CD14-positive monocyte (primary cell): ENCODE measurements around the gene BCL2L14. TPM values are rescaled to one million over a fixed set of nuclear protein-coding genes. Genes with fewer than 3 reads are reported as not detected.

Experiments
- DNase-seq, 3 donors: peaks; one replicate each; pipeline ENCODE4 v3.0.0-alpha.2; 2011 to 2022
- H2AFZ ChIP-seq: 2 replicates; pipeline ENCODE4 v1.6.0; 2012; ENCODE audit warnings: mild to moderate bottlenecking, low read depth, low read length, inconsistent platforms; ENCODE audit not compliant: insufficient read depth, poor library complexity, severe bottlenecking
- H3K27ac ChIP-seq, 2 donors: 1 replicate in 1 of 2; 2 replicates in 1 of 2; pipeline ENCODE4 v1.5.1; 2012 to 2013; ENCODE audit warnings: low read length in 2 of 2, control low read depth in 1 of 2, inconsistent platforms in 1 of 2, low read depth in 1 of 2, mild to moderate bottlenecking in 1 of 2
- H3K27me3 ChIP-seq, 2 donors: one replicate each; pipeline versions ENCODE4 v1.6.0 to v1.6.1; 2011 to 2013; ENCODE audit warnings: low read length in 2 of 2; ENCODE audit not compliant: control insufficient read depth in 2 of 2, insufficient read depth in 2 of 2
- H3K36me3 ChIP-seq, 2 donors: replicated peaks in 1 of 2; 1 replicate in 1 of 2; 2 replicates in 1 of 2; pipeline versions ENCODE4 v1.5.1 to v1.6.1; 2012 to 2013; ENCODE audit warnings: low read length in 2 of 2, control low read depth in 1 of 2, inconsistent platforms in 1 of 2, mild to moderate bottlenecking in 1 of 2; ENCODE audit not compliant: insufficient read depth in 2 of 2, control insufficient read depth in 1 of 2
- H3K4me1 ChIP-seq, 2 donors: 1 replicate in 1 of 2; 2 replicates in 1 of 2; pipeline versions ENCODE4 v1.5.1 to v1.6.1; 2012 to 2013; ENCODE audit warnings: low read length in 2 of 2, control low read depth in 1 of 2, inconsistent platforms in 1 of 2, mild to moderate bottlenecking in 1 of 2, moderate library complexity in 1 of 2; ENCODE audit not compliant: insufficient read depth in 2 of 2, control insufficient read depth in 1 of 2
- H3K4me2 ChIP-seq: replicated peaks from 2 replicates; pipeline ENCODE3; 2012; ENCODE audit warnings: low read length, moderate library complexity, mild to moderate bottlenecking; ENCODE audit not compliant: poor library complexity, severe bottlenecking; ENCODE audit errors: extremely low read depth
- H3K4me3 ChIP-seq, 3 experiments: fragments of 200-600 bp in 1 of 3; sonication (generic) in 1 of 3; replicated peaks in 1 of 3; 1 replicate in 2 of 3; 2 replicates in 1 of 3; pipeline ENCODE4 v1.5.1; 2011 to 2013; ENCODE audit warnings: low read length in 3 of 3, mild to moderate bottlenecking in 3 of 3, control low read depth in 2 of 3, low read depth in 2 of 3, inconsistent platforms in 1 of 3, moderate library complexity in 1 of 3
- H3K79me2 ChIP-seq: 2 replicates; pipeline ENCODE4 v1.6.0; 2012; ENCODE audit warnings: mild to moderate bottlenecking, control low read depth, inconsistent platforms, low read length, moderate library complexity; ENCODE audit not compliant: insufficient read depth
- H3K9ac ChIP-seq: 2 replicates; pipeline ENCODE4 v1.6.0; 2017; ENCODE audit warnings: low read length, mild to moderate bottlenecking; ENCODE audit not compliant: insufficient read depth, poor library complexity, severe bottlenecking
- H3K9me3 ChIP-seq, 2 donors: replicated peaks in 1 of 2; 1 replicate in 1 of 2; 2 replicates in 1 of 2; pipeline versions ENCODE4 v1.5.1 to v1.6.1; 2012 to 2013; ENCODE audit warnings: low read length in 2 of 2, control low read depth in 1 of 2; ENCODE audit not compliant: control insufficient read depth in 1 of 2, insufficient read depth in 1 of 2
- H4K20me1 ChIP-seq: 2 replicates; pipeline ENCODE4 v1.6.0; 2012; ENCODE audit warnings: mild to moderate bottlenecking, low read length, control low read depth, moderate library complexity; ENCODE audit not compliant: insufficient read depth
- H3K27ac Mint-ChIP-seq, 7 donors: one replicate each; pipeline ENCODE4 v1.8.0; 2020; ENCODE audit warnings: mild to moderate bottlenecking in 7 of 7, mixed read lengths in 7 of 7, moderate library complexity in 6 of 7, inconsistent platforms in 2 of 7
- H3K27me3 Mint-ChIP-seq, 3 donors: one replicate each; pipeline ENCODE4 v1.8.0; 2021 to 2022; ENCODE audit warnings: low read depth in 3 of 3, mild to moderate bottlenecking in 3 of 3, mixed read lengths in 3 of 3, moderate library complexity in 3 of 3, inconsistent platforms in 1 of 3
- H3K36me3 Mint-ChIP-seq, 2 donors: one replicate each; pipeline ENCODE4 v1.8.0; 2020; ENCODE audit warnings: mixed read lengths in 2 of 2, inconsistent platforms in 1 of 2, mild to moderate bottlenecking in 1 of 2
- H3K4me1 Mint-ChIP-seq: one replicate; pipeline ENCODE4 v1.8.0; 2020; ENCODE audit warnings: mild to moderate bottlenecking, mixed read lengths
- H3K4me3 Mint-ChIP-seq, 2 donors: one replicate each; pipeline ENCODE4 v1.8.0; 2020; ENCODE audit warnings: mild to moderate bottlenecking in 2 of 2, mixed read lengths in 2 of 2, moderate library complexity in 1 of 2
- H3K9me3 Mint-ChIP-seq, 7 donors: one replicate each; pipeline ENCODE4 v1.8.0; 2020 to 2022; ENCODE audit warnings: mixed read lengths in 7 of 7, mild to moderate bottlenecking in 6 of 7, moderate library complexity in 6 of 7, inconsistent platforms in 2 of 7
- CTCF ChIP-seq: fragments of 200-600 bp; IDR thresholded peaks from one replicate; pipeline ENCODE4 v1.8.0; 2022; ENCODE audit warnings: antibody characterized with exemption, mild to moderate bottlenecking
- WGBS: methylation state at CpG from one replicate; pipeline ENCODE4 v1.1.5; 2013; ENCODE audit warnings: missing lambda C conversion rate; ENCODE audit not compliant: insufficient coverage; 5-methylcytosine and 5-hydroxymethylcytosine counted together
- intact Hi-C, 2 donors: fragments of 100-400 bp; cut with micrococcal nuclease; formaldehyde crosslinking; loops; one replicate each; pipeline versions ENCODE4 v1.15.0 to v1.15.1; 2023
- polyA plus RNA-seq, 3 donors: library from polyadenylated mRNA; depleted of rRNA in 1 of 3; unstranded in 2 of 3; stranded (reverse) in 1 of 3; fragments of 300-500 nt in 2 of 3; fragments of >200 nt in 1 of 3; fragmentation: Illumina TruSeq in 2 of 3; gene quantifications; 1 replicate in 2 of 3; 2 replicates in 1 of 3; pipeline ENCODE4 v1.2.3, GENCODE V29; 2012 to 2021

Gene BCL2L14
- polyA plus RNA-seq, 3 donors = not detected

GRCh38 chr12:12079291-12079690, 8.6 kb downstream of the BCL2L14 start:
- Histone ChIP-seq H3K9me3 (no peaks in the 10 kb centered on the region), H3K4me2 (no peak overlapping the region), H3K9ac (no peak overlapping the region), H3K36me3 (no peaks in the 10 kb centered on the region), H3K4me3 (no peak overlapping the region), H3K27ac (no peak overlapping the region), H3K27me3 (no peaks in the 10 kb centered on the region), H2AFZ (no peak overlapping the region), H4K20me1 (no peaks in the 10 kb centered on the region), H3K4me1 (no peaks in the 10 kb centered on the region), H3K79me2 (no peaks in the 10 kb centered on the region)
- no peak for TF ChIP-seq CTCF
- Mint-ChIP-seq H3K27me3 (peaks cover 1 to 5% (median 2%) of the 10 kb centered on the region in 3 donors), H3K4me3 (no peak overlapping the region), H3K4me1 (no peaks in the 10 kb centered on the region), H3K27ac (no peak overlapping the region), H3K36me3 (no peaks in the 10 kb centered on the region), H3K9me3 (no peaks in the 10 kb centered on the region)
- 92% methylated on average over 4 of the region's 5 CpGs for WGBS
- no peak for DNase-seq
- intact Hi-C loops = no loop called here

- Histone ChIP-seq H3K27ac (no peak overlapping the region), H3K36me3 (no peaks in the 10 kb centered on the region), H2AFZ (no peak overlapping the region), H3K9me3 (no peaks in the 10 kb centered on the region), H3K4me2 (no peak overlapping the region), H3K4me3 (no peak overlapping the region), H3K27me3 (no peaks in the 10 kb centered on the region), H4K20me1 (no peaks in the 10 kb centered on the region), H3K79me2 (no peaks in the 10 kb centered on the region), H3K4me1 (no peaks in the 10 kb centered on the region), H3K9ac (no peak overlapping the region)
- Mint-ChIP-seq H3K36me3 (no peaks in the 10 kb centered on the region), H3K27me3 (peaks cover 0 to 2% (median 0%) of the 10 kb centered on the region in 3 donors), H3K4me1 (no peaks in the 10 kb centered on the region), H3K27ac (no peak overlapping the region), H3K4me3 (no peak overlapping the region), H3K9me3 (no peaks in the 10 kb centered on the region)
- intact Hi-C loops = no loop called here
- WGBS = 100% methylated on average over 2 of the region's 3 CpGs
- no peak for DNase-seq
- TF ChIP-seq CTCF = no peak
Observed at GRCh38 chr12:12081836-12082497, 11.2 kb downstream of the BCL2L14 start.
